HG02885 (cell line): ENCODE measurements around the gene TSEN15.

Experiments used
- ATAC-seq: cut with Tn5 transposase; IDR thresholded peaks from one replicate; pipeline ENCODE4 v1.9.1; 2021; ENCODE audit warnings: mild to moderate bottlenecking; ENCODE audit not compliant: unreplicated experiment, poor library complexity

TSEN15 gene

DNA sequence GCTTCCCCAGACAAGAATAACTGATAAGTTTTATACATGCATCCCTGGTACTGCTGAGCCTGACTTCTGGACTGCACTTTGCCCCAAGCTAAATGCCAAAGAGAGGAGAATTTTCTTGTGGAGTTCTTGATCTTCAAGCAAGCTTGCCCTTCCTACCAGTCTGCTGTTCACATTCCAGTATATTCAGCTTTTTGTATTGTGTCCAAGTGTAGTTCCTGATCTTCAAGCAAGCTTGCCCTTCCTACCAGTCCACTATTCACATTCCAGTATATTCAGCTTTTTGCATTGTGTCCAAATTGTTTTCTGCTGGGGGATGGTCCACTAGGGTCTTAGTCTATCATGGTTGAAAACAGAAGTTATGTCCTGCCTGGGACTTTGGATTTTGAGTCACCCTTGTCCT is 894 bp upstream of the TSEN15 start:
- no peak for ATAC-seq

DNA sequence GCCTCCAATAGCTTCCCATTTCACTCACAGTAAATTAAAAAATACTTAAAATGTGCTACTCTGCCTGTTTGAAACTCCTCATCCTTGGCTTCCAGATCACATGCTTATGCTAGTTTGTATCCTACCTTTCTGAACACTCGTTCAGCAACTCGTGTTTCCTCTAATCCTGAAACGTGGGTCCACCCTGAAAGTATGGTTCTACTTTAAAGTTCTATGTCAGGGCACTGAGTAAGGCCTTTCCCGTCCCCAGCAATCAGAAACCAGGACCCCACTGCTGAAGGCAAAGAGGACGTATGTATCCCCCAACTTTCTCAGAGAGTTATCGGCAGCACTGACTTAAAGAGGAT is 419 bp upstream of the TSEN15 start:
- no peak for ATAC-seq

DNA sequence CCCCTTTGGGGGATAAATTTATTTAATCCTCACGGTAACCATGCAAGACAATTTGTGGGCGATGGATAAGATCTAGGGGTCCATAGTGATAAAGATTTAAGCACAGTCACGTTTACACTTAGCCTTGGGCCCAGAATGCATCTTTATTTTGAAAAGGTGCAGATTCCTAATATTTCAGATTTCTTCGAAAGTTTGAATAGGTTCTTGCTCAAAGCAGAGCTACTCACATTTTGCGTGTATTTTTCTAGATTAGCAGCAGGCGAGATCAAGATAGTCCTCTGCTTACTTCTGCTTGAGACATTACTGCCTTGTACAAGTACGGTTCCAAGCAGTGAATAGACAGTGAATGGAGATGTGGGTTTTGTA is 647 bp downstream of the TSEN15 start:
- no peak for ATAC-seq

DNA sequence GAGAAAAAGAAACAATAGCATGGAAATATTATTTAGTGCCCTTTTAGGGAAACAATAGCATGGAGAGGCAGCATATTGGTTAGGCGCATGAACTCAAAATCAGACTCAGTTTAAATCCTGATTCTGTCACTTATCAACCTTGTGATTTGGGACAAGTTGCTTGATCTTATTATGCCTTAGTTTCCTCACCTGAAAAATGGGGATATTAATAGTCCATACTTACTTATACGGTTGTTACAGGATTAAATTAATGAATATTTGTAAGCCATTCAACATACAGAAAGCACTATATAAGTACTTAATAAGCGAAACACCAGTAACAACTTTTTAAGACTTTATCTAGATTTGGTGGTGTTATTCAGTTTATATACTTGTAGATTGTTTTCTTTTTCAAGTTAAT is 1.2 kb downstream of the TSEN15 start:
- ATAC-seq = no peak

DNA sequence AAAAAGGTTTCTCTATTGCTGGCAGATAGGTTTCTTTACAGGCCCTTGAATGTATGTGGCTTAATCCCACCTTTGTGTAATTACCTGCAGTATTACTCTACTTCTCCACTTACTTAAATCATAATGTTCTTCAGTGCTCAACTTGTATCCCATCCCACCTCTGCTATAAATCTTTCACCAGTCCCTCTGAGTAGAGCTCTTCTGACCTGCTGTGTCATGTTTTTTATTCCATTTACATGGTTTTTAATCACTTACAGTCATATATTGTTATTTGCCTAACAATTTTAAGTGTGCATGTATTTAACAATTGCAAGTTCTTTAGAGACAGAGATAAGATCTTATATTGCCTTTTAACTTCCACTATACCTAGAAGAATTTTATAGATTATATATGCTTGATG is 2.4 kb downstream of the TSEN15 start:
- ATAC-seq = no peak

DNA sequence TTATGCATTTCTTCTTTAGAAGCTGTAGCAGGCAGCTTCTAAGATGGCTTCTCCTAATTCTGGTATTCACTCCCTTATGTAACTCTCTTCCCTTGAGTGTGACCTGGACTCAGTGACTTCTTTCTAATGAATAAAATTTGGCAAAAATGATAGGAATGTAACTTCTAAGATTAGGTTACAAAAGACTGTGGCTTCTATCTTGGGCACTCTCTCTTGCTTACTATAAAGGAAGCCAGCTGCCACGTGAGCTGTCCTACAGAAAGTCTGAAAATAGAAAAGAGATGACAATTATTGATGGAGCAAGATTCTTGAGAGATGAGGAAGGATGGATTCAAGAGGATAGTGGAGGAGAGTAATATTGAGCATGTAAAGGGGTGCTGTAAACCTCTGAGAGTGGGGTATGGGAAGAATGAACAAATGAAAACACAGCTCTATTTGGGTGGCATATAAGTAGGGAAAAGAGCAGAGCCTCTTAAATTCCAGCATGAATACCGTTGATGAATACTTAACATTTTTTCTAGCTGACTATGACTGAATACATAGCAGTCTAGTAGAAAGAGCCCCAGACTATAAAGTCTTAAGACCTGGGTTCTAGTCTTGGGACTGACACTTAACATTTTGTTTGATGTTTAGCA is 5.5 kb downstream of the TSEN15 start:
- no peak for ATAC-seq

DNA sequence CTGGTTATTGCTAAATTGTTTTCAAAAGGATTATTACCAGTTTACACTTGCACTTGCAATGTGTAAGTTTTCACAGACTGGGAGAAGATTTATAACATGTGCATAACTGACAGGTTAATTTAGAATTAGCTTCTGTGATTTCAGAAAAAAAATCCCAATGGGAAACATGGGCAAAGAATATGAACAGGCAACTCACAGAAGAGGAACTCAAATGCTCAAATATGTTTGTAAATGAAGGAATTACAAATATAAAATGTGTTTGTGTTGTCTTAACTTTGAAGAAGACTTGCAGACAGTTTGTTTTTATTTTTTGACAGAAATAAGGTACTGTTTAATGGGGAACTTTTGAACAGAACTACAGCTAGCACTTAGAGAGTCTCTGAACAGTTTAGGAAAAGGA is 8.4 kb downstream of the TSEN15 start:
- ATAC-seq = no peak

DNA sequence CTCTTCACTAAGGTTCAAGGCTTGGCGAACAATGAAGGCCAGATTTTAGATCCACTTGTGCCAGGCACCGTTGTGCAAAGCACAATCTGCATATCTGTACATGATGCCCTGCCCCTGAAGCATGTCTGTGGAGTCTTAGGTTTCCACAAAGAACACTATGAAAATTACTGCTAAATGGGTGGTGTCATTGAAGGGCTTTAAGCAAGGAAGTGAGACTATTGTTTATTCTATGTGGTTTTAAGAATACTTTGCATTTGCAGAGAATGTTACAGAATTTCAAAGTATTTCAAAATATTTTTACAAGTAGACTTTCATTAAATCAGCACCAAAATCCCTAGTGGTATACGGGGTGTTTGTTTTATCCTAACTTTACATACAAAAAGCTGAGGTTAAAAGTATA is 8.8 kb downstream of the TSEN15 start:
- no peak for ATAC-seq

DNA sequence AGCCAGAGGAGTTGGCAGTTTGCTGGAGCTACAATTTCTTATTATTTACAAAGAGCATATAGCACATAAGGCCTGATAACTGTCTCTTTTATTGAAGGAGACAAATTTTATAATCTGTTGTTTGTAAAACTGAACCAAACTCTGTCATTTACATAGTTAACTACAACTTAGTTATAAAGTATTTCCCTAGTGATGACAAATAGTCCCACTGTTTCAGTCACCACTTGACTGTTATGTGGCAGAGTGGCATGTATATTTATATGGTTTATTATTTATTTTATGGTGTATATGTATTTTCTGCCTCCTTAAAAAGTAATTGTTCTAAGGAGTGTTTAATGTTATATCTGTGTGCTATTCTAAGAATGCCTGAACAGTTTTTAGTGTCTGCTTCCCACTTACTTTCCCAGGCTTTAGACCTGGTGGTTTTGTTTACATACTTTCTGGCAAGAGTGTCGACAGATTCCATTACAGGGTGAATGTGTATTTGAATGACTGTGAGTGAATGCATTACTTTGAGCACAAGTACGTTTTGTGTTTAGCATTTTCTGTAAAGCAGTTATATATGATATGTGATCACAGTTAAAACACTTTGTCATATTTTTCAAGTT is 10.0 kb downstream of the TSEN15 start:
- ATAC-seq = no peak

DNA sequence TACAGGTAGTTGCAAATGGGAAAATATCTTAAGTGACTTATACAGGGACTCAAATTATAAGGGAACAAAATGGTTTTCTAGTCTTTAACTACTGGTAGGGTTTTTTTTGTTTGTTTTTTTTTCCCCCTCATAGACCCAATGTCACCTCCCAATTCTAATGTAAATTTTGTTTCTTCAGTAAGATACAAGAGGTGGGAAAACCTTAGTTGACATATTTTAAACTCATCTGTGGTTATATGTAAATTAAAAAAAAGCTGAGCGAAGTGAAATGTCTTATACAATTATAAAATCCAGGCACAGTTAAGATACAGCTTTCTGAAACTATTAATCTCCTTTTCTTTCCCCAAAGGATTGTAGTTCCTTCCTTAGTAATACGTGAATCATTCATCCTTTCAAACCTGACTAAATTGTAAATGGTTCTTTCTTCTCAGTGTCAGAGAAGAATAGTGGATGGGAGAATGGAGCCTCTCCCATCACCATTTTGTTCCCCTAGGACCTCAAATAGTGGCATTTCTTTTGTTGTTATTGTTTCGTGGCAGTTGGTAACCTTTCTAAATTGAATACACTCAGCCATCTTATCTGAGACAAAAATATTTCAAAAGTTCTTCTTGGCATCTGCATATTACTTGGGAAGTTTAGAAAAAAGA is 11.2 kb downstream of the TSEN15 start:
- ATAC-seq = no peak

DNA sequence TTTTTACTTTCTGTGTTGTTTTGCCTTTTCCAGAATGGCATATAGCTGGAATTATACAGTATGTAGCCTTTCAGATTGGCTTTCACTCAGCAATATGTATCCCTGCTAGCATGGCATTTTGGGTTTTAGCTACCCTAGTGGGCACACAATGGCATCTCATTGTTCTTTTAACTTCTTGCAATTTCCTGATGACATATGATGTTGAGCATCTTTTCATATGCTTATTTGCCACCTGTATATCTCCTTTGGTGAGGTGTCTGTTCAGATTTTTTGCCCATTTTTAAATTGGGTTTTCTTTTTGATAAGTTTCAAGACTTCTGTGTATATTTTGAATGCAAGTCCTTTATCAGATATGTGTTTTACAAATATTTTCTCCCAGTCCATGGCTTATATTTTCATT is 14.0 kb downstream of the TSEN15 start:
- ATAC-seq = no peak

DNA sequence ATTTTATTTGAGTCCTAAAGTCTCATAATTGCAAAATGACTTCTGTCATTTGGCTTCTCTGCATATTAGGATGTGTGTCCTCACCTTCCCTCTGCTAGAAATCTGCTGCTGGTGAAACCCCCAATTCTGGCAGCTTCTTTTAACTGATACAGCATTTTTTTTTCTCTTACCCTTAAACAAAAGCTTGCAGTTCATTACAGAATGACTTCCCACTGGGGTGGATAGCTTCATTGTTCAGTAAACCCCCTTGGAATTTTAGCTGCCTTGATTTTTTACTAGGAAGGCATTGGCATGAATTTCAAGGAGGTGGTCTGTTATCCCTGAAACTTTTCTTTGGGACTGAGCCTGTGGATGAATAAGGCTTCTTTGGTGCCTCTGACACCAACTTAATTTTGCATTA is 16.8 kb downstream of the TSEN15 start:
- no peak for ATAC-seq

DNA sequence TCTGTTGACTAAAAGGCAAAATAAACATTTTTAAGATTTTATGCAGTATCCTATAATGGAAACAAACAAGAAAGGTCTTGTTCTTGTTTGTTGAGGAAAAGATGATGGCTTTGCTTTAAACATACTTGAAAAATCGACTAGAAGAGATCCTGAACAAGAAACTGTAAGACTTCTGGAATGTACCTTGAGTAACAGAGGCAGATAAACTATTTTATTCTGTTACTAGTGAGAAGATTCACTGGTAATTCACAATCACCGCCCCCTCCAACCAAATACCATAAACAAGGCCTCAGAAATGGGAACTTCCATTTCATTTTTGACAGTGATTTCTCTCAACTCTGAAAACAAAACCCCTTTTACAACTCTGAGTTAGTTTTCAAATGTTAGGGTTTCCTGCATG is 18.1 kb downstream of the TSEN15 start:
- no peak for ATAC-seq

DNA sequence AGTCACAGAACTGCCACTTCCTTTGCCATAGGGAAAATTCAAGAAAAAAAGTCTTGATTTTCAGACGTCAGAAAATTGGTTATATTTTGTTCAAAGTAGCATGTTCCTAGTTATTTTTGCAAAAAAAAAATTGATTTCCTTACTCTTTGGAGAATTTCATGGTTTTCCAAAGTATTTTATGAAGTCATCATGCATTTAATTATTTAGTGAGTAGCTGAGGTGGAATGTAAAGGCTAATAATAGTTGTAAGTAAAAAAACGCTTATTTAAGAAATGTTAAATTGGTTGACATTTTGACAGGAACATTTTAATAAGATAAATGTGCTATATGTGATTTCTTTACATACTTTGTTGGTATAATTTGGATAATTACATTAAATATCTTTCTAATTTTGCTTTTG is 20.8 kb downstream of the TSEN15 start:
- ATAC-seq = no peak

DNA sequence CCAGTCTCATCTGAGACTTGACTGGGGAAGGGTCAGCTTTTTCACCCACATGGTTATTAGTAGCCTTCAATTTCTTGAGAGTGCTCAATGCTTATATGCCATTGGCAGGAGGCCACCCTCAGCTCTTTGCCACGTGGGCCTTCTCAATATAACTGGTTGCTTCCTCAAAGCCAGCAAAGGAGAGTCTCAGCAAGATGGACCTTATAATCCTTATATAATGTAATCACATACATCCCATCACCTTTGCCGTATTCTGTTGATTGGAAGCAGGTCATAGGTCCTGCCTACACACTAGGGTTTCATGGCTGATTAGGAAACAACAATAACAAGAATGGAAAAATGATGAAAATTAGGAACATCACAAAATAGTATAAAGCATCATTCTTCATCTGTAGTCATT is 22.9 kb downstream of the TSEN15 start:
- no peak for ATAC-seq

DNA sequence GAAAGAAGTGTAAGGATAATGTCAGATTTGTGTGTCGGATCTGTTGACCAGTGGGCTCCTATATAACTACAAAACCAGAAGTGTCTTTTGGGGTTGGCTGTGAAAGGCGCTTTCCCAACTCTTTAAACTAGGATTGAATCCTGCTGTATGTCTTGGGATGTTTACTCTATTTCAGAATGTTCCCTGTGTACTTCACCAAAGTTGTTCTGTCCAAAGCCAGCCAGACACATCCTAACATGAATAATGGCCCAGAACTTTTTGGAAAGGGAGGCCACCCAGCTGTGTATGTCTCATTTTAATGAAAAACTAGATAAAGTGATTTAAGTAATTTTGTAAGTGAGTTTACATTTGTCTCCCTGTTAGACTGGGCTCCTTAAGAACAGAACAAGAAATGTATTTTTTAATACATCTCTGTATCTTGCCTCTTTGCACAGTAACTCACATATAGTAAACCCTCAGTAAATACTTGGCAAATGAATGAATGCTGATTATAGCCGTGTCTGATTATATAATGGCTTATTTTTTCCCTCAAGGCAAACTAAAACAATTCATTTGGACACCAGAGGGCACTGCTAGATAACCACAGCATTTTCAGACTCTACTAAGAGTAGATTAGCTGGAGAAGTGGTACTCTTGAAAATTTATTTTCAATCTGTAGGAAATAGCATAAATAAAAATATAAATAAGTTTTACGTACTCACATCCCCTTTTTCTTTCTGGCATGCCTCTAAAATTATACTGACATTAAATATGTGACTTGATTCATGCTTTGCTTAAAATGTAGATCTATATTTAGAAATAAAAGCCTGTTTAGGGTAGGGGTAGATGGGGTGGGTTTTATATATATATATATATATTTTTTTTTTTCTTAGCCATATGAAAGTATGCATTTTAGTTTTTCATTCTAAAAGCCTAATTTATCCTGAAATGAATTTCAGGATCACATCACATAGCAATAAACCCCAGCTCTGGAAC is 23.8 kb downstream of the TSEN15 start:
- no peak for ATAC-seq

DNA sequence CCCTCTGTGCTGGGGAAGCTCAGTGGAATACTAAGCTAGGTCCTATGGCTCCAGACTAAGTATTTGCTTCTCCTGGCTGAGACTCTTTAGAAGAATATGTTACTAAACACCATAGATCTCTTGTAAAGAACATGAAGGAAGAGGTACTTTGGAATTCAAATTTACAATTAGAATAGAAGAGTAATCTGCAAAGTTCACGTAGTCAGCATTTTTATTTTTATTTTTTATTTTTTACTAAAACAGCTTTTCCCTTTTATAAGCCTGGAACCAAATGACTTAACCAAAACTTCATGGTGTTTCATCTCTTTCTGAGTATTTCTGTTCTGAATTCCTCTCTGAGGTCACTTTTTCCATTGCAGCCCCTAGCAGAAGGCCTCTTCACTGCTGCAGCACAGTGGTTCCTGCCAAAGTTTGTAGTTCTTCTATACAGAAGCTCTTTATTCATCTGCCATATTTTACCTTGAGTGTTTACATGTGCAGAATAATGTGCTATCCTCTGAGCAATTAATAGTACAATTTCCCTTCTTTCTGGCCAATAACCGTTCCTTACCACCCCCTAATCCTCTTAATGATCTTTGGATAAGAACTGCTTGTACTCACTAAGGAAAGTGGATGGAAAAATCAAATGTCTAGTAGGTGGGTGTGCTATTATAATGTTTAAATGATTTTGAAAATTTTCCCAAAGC is 27.2 kb downstream of the TSEN15 start:
- no peak for ATAC-seq

DNA sequence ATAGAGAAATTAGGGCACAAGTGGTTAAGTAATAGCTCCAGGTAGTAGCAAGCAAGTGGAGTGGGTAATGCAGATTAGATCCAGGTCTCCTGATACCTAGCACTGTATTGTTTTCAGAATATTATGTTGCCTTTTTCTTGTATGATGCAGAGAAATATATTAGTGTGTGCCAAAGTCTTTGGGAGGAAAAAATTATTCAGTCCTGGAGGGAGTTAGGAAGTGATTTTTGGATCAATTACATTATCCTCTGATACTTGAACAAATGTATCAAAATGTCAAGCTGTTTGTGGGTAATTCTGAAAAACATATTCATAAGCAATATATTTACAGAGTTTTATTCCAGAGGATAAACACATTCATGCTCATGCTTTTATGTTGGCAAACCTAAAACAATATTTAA is 28.8 kb downstream of the TSEN15 start:
- no peak for ATAC-seq

DNA sequence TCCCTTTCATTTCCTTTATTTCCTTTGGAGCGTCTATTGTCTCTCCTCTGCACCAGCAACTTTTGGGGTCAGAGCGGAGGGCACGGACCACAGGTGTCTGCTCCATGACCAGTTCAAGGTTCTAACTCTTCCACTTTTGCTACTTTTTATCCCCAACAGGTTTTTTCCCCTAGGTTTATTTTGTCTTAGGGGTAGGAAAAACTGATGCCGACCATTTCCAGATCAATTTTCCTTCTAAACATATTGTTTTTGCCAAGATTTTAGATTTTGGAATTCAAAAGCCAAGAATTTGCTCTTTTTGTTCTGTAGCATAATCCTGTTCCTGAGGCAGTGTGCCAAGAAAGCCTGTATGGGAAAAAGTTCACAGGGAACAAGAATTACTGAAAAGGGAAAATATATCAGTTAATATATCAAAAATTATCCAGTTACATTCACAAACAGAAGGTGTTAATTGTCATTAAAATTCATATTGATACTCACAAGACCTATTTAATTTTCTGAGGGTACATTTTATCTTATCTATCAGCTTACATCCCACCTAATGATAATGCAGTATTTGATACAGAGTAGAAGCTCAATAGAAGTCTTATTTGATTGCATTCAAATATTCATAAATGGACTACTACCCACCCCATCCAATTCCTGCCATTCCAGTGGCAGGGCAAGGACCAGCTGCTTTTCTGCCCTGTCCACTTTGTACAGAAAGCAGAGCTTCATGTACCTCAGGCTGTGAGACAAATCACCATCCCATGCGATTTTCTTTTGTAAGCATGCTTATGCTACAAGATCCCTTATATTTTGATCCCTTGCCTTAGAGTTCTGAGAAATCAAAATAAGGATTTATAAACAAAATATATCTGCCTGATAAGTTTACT is 31.2 kb downstream of the TSEN15 start:
- no peak for ATAC-seq

DNA sequence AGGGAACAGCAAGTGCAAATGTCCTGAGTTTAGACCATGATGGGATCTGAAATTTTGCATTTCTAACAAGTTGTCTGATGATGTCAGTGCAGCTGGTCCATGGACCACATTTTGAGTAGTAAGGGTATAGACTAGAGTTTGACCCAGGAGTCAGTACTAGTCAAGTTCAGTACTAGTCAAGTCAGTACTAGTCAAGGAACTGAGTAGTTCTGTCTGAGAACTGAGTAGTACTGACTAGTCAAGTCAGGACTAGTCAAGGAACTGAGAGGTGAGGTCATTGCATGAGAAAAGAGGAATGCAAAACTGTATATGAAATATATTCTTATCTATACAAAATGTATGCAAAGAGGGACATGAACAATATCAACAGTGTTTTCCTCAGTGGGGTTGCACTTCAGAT is 34.1 kb downstream of the TSEN15 start:
- ATAC-seq = no peak
